ENCODE results near the gene RTTN.

- no peak for TF ChIP-seq POLR2A (IDR thresholded peaks at IDR 0.05; ENCODE audit: low read depth, low read length)
- no peak for TF ChIP-seq ELK1 (IDR thresholded peaks at IDR 0.05; ENCODE audit: borderline replicate concordance, low read depth, low read length)
- no peak for TF ChIP-seq CTCF (conservative IDR thresholded peaks at IDR 0.05; ENCODE audit: low read depth, low read length)
- no peak for TF ChIP-seq RCOR1 (IDR thresholded peaks at IDR 0.05; ENCODE audit: insufficient replicate concordance, low read length)
- TF ChIP-seq BHLHE40 (IDR thresholded peaks at IDR 0.05; ENCODE audit: low read depth, low read length), result no peak
- no peak for TF ChIP-seq RAD21 (IDR thresholded peaks at IDR 0.05; ENCODE audit: low read length)
- no peak for TF ChIP-seq CHD1 (IDR thresholded peaks at IDR 0.05; ENCODE audit: low read depth, low read length)
- no peak for TF ChIP-seq MXI1 (IDR thresholded peaks at IDR 0.05; ENCODE audit: borderline replicate concordance, low read depth, low read length)
- TF ChIP-seq CEBPB (IDR thresholded peaks at IDR 0.05; ENCODE audit: low read depth, low read length), result no peak
- TF ChIP-seq MAFK (IDR thresholded peaks at IDR 0.05; ENCODE audit: low read depth, low read length), result 0 out of 2 replicates have a peak, but pooled peaks have one; percentile 24
- TF ChIP-seq USF2 (IDR thresholded peaks at IDR 0.05; ENCODE audit: low read depth, low read length), result no peak
Observed at GRCh38 chr18:70135604-70136003, 69.9 kb downstream of the RTTN start.
